A673 (cell line): Measurements from ENCODE around the gene SLC16A4. TPM values are rescaled to one million over a fixed set of nuclear protein-coding genes. Genes with fewer than 3 reads are reported as not detected.

Experiments
- BruUV-seq: library from RNA; stranded (reverse); fragments of 400-500 nt; replicated peaks from 2 replicates; lab custom pipeline; 2021; lab: Mats Ljungman, UMichigan
- CTCF ChIA-PET: fragments of 300-600 bp; sonication (Branson Sonifier 250); formaldehyde crosslinking; loops from one replicate; lab custom pipeline; 2022; ENCODE audit warnings: antibody characterized with exemption; lab: Charles Lee
- POLR2A ChIA-PET: fragments of 300-600 bp; sonication (Branson Sonifier 250); formaldehyde crosslinking; loops from one replicate; lab custom pipeline; 2022; ENCODE audit warnings: antibody characterized with exemption; ENCODE audit not compliant: low non-redundant PET; lab: Charles Lee
- DNase-seq: peaks from one replicate; pipeline ENCODE4 v3.0.0-alpha.2; 2015; ENCODE audit warnings: low spot score
- H3K27ac ChIP-seq: fragments of 200-600 bp; sonication (generic); 2 replicates; pipeline ENCODE4 v1.5.1; 2016; ENCODE audit warnings: mixed run types, low read depth, mild to moderate bottlenecking, mixed read lengths, antibody characterized with exemption, low read length; ENCODE audit not compliant: poor library complexity, severe bottlenecking
- H3K27me3 ChIP-seq: fragments of 200-600 bp; sonication (generic); replicated peaks from 2 replicates; pipeline ENCODE4 v1.6.1; 2017; ENCODE audit warnings: mixed run types, low read depth, mild to moderate bottlenecking, mixed read lengths, antibody characterized with exemption, low read length; ENCODE audit not compliant: insufficient read depth, poor library complexity
- H3K36me3 ChIP-seq: fragments of 200-600 bp; sonication (generic); 2 replicates; pipeline ENCODE4 v1.6.1; 2016; ENCODE audit warnings: mixed run types, mild to moderate bottlenecking, mixed read lengths, antibody characterized with exemption, low read length; ENCODE audit not compliant: insufficient read depth, poor library complexity, severe bottlenecking
- H3K4me1 ChIP-seq: fragments of 200-600 bp; sonication (generic); 2 replicates; pipeline ENCODE4 v1.6.1; 2017; ENCODE audit warnings: mixed run types, mild to moderate bottlenecking, mixed read lengths, antibody characterized with exemption, low read length; ENCODE audit not compliant: insufficient read depth, poor library complexity, severe bottlenecking
- H3K4me3 ChIP-seq: fragments of 200-600 bp; sonication (generic); 2 replicates; pipeline ENCODE4 v1.5.1; 2016; ENCODE audit warnings: low read depth, mixed run types, mild to moderate bottlenecking, mixed read lengths, low read length; ENCODE audit not compliant: poor library complexity, severe bottlenecking
- H3K9me3 ChIP-seq: fragments of 200-600 bp; sonication (generic); 2 replicates; pipeline ENCODE4 v1.6.1; 2016; ENCODE audit warnings: mixed run types, low read depth, mild to moderate bottlenecking, mixed read lengths, antibody characterized with exemption, low read length; ENCODE audit not compliant: poor library complexity, severe bottlenecking
- CTCF ChIP-seq: fragments of 300-800, 200-600 bp; sonication (generic); conservative IDR thresholded peaks from 2 replicates; pipeline ENCODE4 v1.5.1; 2017; ENCODE audit warnings: low read depth, mild to moderate bottlenecking, antibody characterized with exemption, low read length, moderate library complexity, mixed read lengths
- EZH2 ChIP-seq: fragments of 200-600 bp; sonication (generic); IDR thresholded peaks from 2 replicates; pipeline ENCODE4 v1.6.1; 2017; ENCODE audit warnings: borderline replicate concordance, low read depth, mild to moderate bottlenecking, mixed read lengths, antibody characterized with exemption, low read length; ENCODE audit not compliant: poor library complexity, severe bottlenecking
- intact Hi-C: fragments of 100-400 bp; cut with micrococcal nuclease; formaldehyde crosslinking; loops from one replicate; pipeline ENCODE4 v1.10.0; 2022; ENCODE audit not compliant: unreplicated experiment
- total RNA-seq: library from RNA; stranded (reverse); gene quantifications from 2 replicates; pipeline ENCODE4 v1.2.3, GENCODE V29; 2021

Gene SLC16A4
- total RNA-seq, 1 experiment from 2014 or later = 0.60 TPM

- Histone ChIP-seq H3K9me3 (no peaks in the 10 kb centered on the region), H3K27ac (no peak overlapping the region), H3K4me1 (peaks cover 6% of the 10 kb centered on the region), H3K36me3 (peaks cover 57% of the 10 kb centered on the region), H3K4me3 (no peak overlapping the region), H3K27me3 (no peaks in the 10 kb centered on the region)
- DNase-seq = no peak
- CTCF ChIA-PET = no interaction called here
- no TSS peak for BruUV-seq
- TF ChIP-seq CTCF = no peak
- no peak for TF ChIP-seq EZH2
- intact Hi-C loops = no loop called here
- POLR2A ChIA-PET = no interaction called here
Measured at GRCh38 chr1:110360431-110360830, 30.4 kb downstream of the SLC16A4 start.

- peaks cover 52% of the 10 kb centered on the region for H3K36me3 ChIP-seq
- ChIA-PET POLR2A (no interaction called here), CTCF (no interaction called here)
- no TSS peak for BruUV-seq
- no peak overlapping the region for H3K27ac ChIP-seq
- intact Hi-C loops = no loop called here
- DNase-seq = no peak
- H3K4me3 ChIP-seq = no peak overlapping the region
- no peak for TF ChIP-seq CTCF
- TF ChIP-seq EZH2 = no peak
- H3K4me1 ChIP-seq = peaks cover 7% of the 10 kb centered on the region
- no peaks in the 10 kb centered on the region for H3K27me3 ChIP-seq
- no peaks in the 10 kb centered on the region for H3K9me3 ChIP-seq
Measured at GRCh38 chr1:110356379-110356778, 34.4 kb downstream of the SLC16A4 start.

GRCh38 chr1:110355321-110355720 is 35.5 kb downstream of the SLC16A4 start:
- TF ChIP-seq EZH2 = no peak
- no peak for TF ChIP-seq CTCF
- ChIA-PET POLR2A (no interaction called here), CTCF (no interaction called here)
- DNase-seq = no peak
- Histone ChIP-seq H3K36me3 (peaks cover 52% of the 10 kb centered on the region), H3K4me3 (no peak overlapping the region), H3K4me1 (peaks cover 10% of the 10 kb centered on the region), H3K27ac (no peak overlapping the region), H3K27me3 (no peaks in the 10 kb centered on the region), H3K9me3 (no peaks in the 10 kb centered on the region)
- intact Hi-C loops = no loop called here
- BruUV-seq = no TSS peak
